ENCODE measurements around the gene FHAD1. TPM values are rescaled to one million over a fixed set of nuclear protein-coding genes. Genes with fewer than 3 reads are reported as not detected.

FHAD1 gene
- polyA plus RNA-seq, 1 of the 3 experiments (the other 2 are of a cell fraction): 0.48 TPM

DNA sequence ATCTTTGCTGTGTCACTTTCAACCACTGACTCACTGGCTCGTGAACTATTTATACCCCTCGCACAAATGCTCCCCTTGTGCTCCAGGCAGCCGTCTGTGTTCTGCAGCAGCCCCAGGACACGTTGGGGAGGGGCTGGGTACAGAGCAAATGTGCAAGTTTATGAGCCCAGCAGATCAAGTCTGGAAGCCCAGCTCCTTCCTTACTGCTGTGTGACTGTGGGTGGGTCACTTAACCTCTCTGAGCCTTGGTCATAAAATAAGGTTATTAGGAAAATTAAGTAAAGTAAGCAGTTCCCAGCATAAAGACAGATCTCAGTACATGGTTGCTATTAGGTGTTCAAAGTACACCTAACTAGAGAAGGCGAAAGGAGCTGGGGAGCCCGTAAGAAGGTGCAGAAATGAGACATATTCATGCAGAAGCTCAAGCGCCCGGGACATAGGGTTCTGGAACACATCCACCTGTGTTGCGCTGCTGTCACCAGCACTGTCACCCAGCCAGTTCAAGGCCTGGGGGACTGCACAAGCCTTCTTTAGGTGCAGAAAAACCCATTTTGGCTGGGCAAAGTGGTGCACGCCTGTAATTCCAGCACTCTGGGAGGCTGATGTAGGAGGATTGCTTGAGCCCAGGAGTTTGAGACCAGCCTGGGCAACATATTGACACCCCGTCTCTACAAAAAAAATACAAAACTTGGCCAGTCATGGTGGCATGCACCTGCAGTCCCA, 176.5 kb downstream of the FHAD1 start (continued):
- TF ChIP-seq RFX5 (IDR thresholded peaks at IDR 0.05; ENCODE audit: low read length): no peak
- TF ChIP-seq, protein P1, sequence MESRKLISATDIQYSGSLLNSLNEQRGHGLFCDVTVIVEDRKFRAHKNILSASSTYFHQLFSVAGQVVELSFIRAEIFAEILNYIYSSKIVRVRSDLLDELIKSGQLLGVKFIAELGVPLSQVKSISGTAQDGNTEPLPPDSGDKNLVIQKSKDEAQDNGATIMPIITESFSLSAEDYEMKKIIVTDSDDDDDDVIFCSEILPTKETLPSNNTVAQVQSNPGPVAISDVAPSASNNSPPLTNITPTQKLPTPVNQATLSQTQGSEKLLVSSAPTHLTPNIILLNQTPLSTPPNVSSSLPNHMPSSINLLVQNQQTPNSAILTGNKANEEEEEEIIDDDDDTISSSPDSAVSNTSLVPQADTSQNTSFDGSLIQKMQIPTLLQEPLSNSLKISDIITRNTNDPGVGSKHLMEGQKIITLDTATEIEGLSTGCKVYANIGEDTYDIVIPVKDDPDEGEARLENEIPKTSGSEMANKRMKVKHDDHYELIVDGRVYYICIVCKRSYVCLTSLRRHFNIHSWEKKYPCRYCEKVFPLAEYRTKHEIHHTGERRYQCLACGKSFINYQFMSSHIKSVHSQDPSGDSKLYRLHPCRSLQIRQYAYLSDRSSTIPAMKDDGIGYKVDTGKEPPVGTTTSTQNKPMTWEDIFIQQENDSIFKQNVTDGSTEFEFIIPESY (IDR thresholded peaks at IDR 0.05; ENCODE audit: borderline replicate concordance, low read depth): no peak
- no peak for TF ChIP-seq RCOR1 (IDR thresholded peaks at IDR 0.05; ENCODE audit: low read length)
- TF ChIP-seq CHD2 (IDR thresholded peaks at IDR 0.05; ENCODE audit: low read length, partially characterized antibody): no peak
- no peak for TF ChIP-seq JUND (IDR thresholded peaks at IDR 0.05)
- no peak for TF ChIP-seq YY1 (IDR thresholded peaks at IDR 0.05; ENCODE audit: low read depth)
- TF ChIP-seq TEAD4 (IDR thresholded peaks at IDR 0.05; ENCODE audit: borderline replicate concordance, insufficient read depth): no peak
- TF ChIP-seq, protein P2, sequence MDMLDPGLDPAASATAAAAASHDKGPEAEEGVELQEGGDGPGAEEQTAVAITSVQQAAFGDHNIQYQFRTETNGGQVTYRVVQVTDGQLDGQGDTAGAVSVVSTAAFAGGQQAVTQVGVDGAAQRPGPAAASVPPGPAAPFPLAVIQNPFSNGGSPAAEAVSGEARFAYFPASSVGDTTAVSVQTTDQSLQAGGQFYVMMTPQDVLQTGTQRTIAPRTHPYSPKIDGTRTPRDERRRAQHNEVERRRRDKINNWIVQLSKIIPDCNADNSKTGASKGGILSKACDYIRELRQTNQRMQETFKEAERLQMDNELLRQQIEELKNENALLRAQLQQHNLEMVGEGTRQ (IDR thresholded peaks at IDR 0.05; ENCODE audit: borderline replicate concordance, low read depth, low read length): no peak

DNA sequence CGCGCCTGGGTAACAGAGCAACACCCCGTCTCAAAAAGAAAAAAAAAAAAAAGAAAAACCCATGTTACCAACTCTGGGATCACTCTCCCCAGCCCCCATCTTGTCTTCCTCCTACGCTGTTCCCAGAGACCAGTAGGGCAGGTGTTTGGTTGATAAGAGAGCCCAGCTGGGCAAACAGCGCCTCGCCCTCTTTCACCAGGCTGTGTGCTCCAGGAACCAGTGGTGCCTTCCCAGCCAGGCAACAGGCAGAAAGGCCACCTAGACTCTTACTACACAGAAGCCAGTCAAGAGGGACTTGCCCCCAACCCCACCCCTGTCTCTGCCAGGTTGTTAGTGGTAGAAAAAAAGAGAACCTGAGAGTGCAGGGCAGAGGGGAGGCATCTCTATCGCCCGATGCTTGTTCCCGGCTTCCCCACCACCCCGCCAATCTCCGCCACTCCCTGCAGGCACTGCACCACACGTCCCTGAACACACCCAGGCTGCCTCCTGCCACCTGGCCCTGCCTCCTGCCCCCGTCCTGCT, 177.2 kb downstream of the FHAD1 start:
- H3K27ac ChIP-seq (ENCODE audit: low read depth in 2 of 2, low read length in 1 of 2): no peak overlapping the region
- no peak overlapping the region for H2AFZ ChIP-seq (ENCODE audit: low read depth)
- H3K36me3 ChIP-seq (replicated peaks in 1 of 2; ENCODE audit: control insufficient read depth in 1 of 2, insufficient read depth in 2 of 2, low read length in 1 of 2): peaks cover 4 to 9% of the 10 kb centered on the region in 2 experiments
- H3K4me1 ChIP-seq (ENCODE audit: control insufficient read depth in 1 of 2, insufficient read depth in 2 of 2, low read depth in 1 of 2, low read length in 1 of 2): peaks cover under 1 to 3% of the 10 kb centered on the region in 2 experiments; a peak in 2 of 4 replicates
- POLR2A ChIA-PET: no interaction called here
- no peaks in the 10 kb centered on the region for H3K9me3 ChIP-seq
- H4K20me1 ChIP-seq (ENCODE audit: insufficient read depth): peaks cover 21% of the 10 kb centered on the region; the same call in 1 of the 2 replicates
- CTCF ChIA-PET: interaction anchor here (1.2 to 14.9 kb wide), 4 partner anchors 8 to 119 kb away, joined by 4 to 311 read pairs (median 16); no protein-coding TSS in a partner anchor
- H3K9me2 ChIP-seq: no peaks in the 10 kb centered on the region
- WGBS (ENCODE audit: low lambda C conversion rate): 87% methylated on average over 10 of the region's 13 CpGs
- H3K79me2 ChIP-seq (ENCODE audit: insufficient read depth): peaks cover 48% of the 10 kb centered on the region
- no peak for DNase-seq
- no peak overlapping the region for H3K9ac ChIP-seq
- H3F3A ChIP-seq (replicated peaks; ENCODE audit: insufficient read depth): no peaks in the 10 kb centered on the region
- H3K27me3 ChIP-seq (ENCODE audit: insufficient read depth): no peaks in the 10 kb centered on the region
- H3K4me2 ChIP-seq: no peak overlapping the region
- H3K4me3 ChIP-seq (ENCODE audit: low read depth in 2 of 2, low read length in 1 of 2): no peak overlapping the region
- TF ChIP-seq TAF1 (IDR thresholded peaks at IDR 0.05; ENCODE audit: borderline replicate concordance, low read depth, low read length): no peak
- TF ChIP-seq, protein P3, sequence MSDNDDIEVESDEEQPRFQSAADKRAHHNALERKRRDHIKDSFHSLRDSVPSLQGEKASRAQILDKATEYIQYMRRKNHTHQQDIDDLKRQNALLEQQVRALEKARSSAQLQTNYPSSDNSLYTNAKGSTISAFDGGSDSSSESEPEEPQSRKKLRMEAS (IDR thresholded peaks at IDR 0.05; ENCODE audit: low read depth): no peak
- no peak for TF ChIP-seq SIN3A (IDR thresholded peaks at IDR 0.05; ENCODE audit: borderline replicate concordance, low read depth, low read length)
- TF ChIP-seq FOSL2 (IDR thresholded peaks at IDR 0.05; ENCODE audit: borderline replicate concordance, low read depth): no peak
- TF ChIP-seq, protein P4, sequence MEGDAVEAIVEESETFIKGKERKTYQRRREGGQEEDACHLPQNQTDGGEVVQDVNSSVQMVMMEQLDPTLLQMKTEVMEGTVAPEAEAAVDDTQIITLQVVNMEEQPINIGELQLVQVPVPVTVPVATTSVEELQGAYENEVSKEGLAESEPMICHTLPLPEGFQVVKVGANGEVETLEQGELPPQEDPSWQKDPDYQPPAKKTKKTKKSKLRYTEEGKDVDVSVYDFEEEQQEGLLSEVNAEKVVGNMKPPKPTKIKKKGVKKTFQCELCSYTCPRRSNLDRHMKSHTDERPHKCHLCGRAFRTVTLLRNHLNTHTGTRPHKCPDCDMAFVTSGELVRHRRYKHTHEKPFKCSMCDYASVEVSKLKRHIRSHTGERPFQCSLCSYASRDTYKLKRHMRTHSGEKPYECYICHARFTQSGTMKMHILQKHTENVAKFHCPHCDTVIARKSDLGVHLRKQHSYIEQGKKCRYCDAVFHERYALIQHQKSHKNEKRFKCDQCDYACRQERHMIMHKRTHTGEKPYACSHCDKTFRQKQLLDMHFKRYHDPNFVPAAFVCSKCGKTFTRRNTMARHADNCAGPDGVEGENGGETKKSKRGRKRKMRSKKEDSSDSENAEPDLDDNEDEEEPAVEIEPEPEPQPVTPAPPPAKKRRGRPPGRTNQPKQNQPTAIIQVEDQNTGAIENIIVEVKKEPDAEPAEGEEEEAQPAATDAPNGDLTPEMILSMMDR (IDR thresholded peaks at IDR 0.05): no peak
- no peak for TF ChIP-seq FOXM1 (IDR thresholded peaks at IDR 0.05; ENCODE audit: low read depth)
- TF ChIP-seq, protein P1 (IDR thresholded peaks at IDR 0.05; ENCODE audit: borderline replicate concordance, low read depth): no peak
- TF ChIP-seq RFX5 (IDR thresholded peaks at IDR 0.05; ENCODE audit: low read length): no peak
- no peak for TF ChIP-seq GABPA (IDR thresholded peaks at IDR 0.05; ENCODE audit: low read depth)
- TF ChIP-seq MXI1 (IDR thresholded peaks at IDR 0.05; ENCODE audit: low read depth, low read length): no peak
- no peak for TF ChIP-seq NFIC (IDR thresholded peaks at IDR 0.05; ENCODE audit: borderline replicate concordance)
- no peak for TF ChIP-seq GATA2 (CRISPR knock-in tag; IDR thresholded peaks at IDR 0.05)
- TF ChIP-seq, protein P5, sequence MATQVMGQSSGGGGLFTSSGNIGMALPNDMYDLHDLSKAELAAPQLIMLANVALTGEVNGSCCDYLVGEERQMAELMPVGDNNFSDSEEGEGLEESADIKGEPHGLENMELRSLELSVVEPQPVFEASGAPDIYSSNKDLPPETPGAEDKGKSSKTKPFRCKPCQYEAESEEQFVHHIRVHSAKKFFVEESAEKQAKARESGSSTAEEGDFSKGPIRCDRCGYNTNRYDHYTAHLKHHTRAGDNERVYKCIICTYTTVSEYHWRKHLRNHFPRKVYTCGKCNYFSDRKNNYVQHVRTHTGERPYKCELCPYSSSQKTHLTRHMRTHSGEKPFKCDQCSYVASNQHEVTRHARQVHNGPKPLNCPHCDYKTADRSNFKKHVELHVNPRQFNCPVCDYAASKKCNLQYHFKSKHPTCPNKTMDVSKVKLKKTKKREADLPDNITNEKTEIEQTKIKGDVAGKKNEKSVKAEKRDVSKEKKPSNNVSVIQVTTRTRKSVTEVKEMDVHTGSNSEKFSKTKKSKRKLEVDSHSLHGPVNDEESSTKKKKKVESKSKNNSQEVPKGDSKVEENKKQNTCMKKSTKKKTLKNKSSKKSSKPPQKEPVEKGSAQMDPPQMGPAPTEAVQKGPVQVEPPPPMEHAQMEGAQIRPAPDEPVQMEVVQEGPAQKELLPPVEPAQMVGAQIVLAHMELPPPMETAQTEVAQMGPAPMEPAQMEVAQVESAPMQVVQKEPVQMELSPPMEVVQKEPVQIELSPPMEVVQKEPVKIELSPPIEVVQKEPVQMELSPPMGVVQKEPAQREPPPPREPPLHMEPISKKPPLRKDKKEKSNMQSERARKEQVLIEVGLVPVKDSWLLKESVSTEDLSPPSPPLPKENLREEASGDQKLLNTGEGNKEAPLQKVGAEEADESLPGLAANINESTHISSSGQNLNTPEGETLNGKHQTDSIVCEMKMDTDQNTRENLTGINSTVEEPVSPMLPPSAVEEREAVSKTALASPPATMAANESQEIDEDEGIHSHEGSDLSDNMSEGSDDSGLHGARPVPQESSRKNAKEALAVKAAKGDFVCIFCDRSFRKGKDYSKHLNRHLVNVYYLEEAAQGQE (IDR thresholded peaks at IDR 0.05; ENCODE audit: low read depth, low read length): no peak

Measured in SK-N-SH (cell line).